ENCODE measurements around the gene RIC3.

GRCh38 chr11:8196749-8197148 lies 27.9 kb upstream of the RIC3 start:
- TF ChIP-seq CTCF (conservative IDR thresholded peaks at IDR 0.05 in 1 of 2, IDR thresholded peaks at IDR 0.05 in 1 of 2; ENCODE audit: extremely low read depth in 1 of 2, insufficient read depth in 1 of 2, low read depth in 1 of 2, low read length in 2 of 2) = no peak
- no peak for TF ChIP-seq EZH2 (IDR thresholded peaks at IDR 0.05; ENCODE audit: borderline replicate concordance, low read length)

Data from mammary epithelial cell (primary cell).